HCT116 (cell line): ENCODE measurements around the gene MYOF. TPM values are rescaled to one million over a fixed set of nuclear protein-coding genes. Genes with fewer than 3 reads are reported as not detected.

Experiments
- ATAC-seq: fragments of 200-7000 bp; cut with Tn5 transposase; 2 replicates; pipeline ENCODE4 v1.9.1; 2020; ENCODE audit warnings: mild to moderate bottlenecking, moderate library complexity
- BruUV-seq: library from RNA; stranded (reverse); fragments of 400-500 nt; replicated peaks from 2 replicates; lab custom pipeline; 2021; lab: Mats Ljungman, UMichigan
- CTCF ChIA-PET: fragments of 300-600 bp; sonication (Branson Sonifier 250); formaldehyde crosslinking; loops from one replicate; lab custom pipeline; 2021; ENCODE audit warnings: antibody characterized with exemption; lab: Charles Lee
- POLR2A ChIA-PET: fragments of 300-600, 350-600 bp; sonication (Branson Sonifier 250); formaldehyde crosslinking; loops from one replicate; lab custom pipeline; 2021; ENCODE audit warnings: antibody characterized with exemption; lab: Charles Lee
- RAD21 ChIA-PET, 2 experiments: fragments of 300-600 bp; sonication (Branson Sonifier 250); formaldehyde crosslinking; loops; one replicate each; lab custom pipeline; 2023; ENCODE audit warnings: low total read pairs in 2 of 2; ENCODE audit not compliant: uncharacterized antibody in 2 of 2, unreplicated experiment in 2 of 2, low non-redundant PET in 1 of 2; lab: Charles Lee
- DNase-seq: peaks from one replicate; pipeline ENCODE4 v3.0.0-alpha.2; 2010; ENCODE audit warnings: low read depth, low spot score
- H2AFZ ChIP-seq: fragments of 200-600 bp; shearing (Covaris generic), sonication (generic); 2 replicates; pipeline ENCODE4 v1.6.1; 2017; ENCODE audit warnings: low read depth, mixed run types, mixed read lengths, antibody characterized with exemption, low read length; ENCODE audit not compliant: poor library complexity, severe bottlenecking
- H3K27ac ChIP-seq: 2 replicates; pipeline ENCODE4 v1.5.1; 2012; ENCODE audit warnings: low read depth, low read length
- H3K27me3 ChIP-seq: fragments of 200-600 bp; sonication (generic); 2 replicates; pipeline ENCODE4 v1.6.1; 2016; ENCODE audit warnings: mixed run types, low read length, mixed read lengths; ENCODE audit not compliant: insufficient read depth
- H3K36me3 ChIP-seq, 2 experiments: fragments of 200-500 bp in 1 of 2; fragments of 200-600 bp in 1 of 2; sonication (Bioruptor generic) in 1 of 2; sonication (generic) in 1 of 2; 2 replicates each; pipeline versions ENCODE4 v1.5.1 to v1.6.1; 2014 to 2016; ENCODE audit warnings: low read length in 2 of 2, inconsistent platforms in 1 of 2, mixed read lengths in 1 of 2, mixed run types in 1 of 2; ENCODE audit not compliant: insufficient read depth in 2 of 2, control insufficient read depth in 1 of 2
- H3K4me1 ChIP-seq, 2 experiments: fragments of 200-600 bp in 1 of 2; sonication (generic) in 1 of 2; 2 replicates each; pipeline versions ENCODE4 v1.5.1 to v1.6.1; 2012 to 2017; ENCODE audit warnings: low read length in 2 of 2, inconsistent platforms in 1 of 2, mild to moderate bottlenecking in 1 of 2, mixed read lengths in 1 of 2, mixed run types in 1 of 2, moderate library complexity in 1 of 2; ENCODE audit not compliant: insufficient read depth in 2 of 2, control insufficient read depth in 1 of 2
- H3K4me2 ChIP-seq: fragments of 200-600 bp; sonication (generic); 2 replicates; pipeline ENCODE4 v1.6.1; 2017; ENCODE audit warnings: mixed run types, low read length, mixed read lengths
- H3K4me3 ChIP-seq, 2 experiments: fragments of 200-600 bp in 1 of 2; sonication (generic) in 1 of 2; replicated peaks in 1 of 2; 2 replicates each; pipeline ENCODE4 v1.5.1; 2011 to 2016; ENCODE audit warnings: low read length in 2 of 2, control low read depth in 1 of 2, low read depth in 1 of 2, mild to moderate bottlenecking in 1 of 2, mixed read lengths in 1 of 2, mixed run types in 1 of 2
- H3K79me2 ChIP-seq: fragments of 200-600 bp; sonication (generic); 2 replicates; pipeline ENCODE4 v1.6.1; 2017; ENCODE audit warnings: mild to moderate bottlenecking, mixed run types, low read length, moderate library complexity, mixed read lengths; ENCODE audit not compliant: insufficient read depth
- H3K9ac ChIP-seq: fragments of 200-600 bp; sonication (generic); 2 replicates; pipeline ENCODE4 v1.6.1; 2016; ENCODE audit warnings: low read length, mixed read lengths
- H3K9me2 ChIP-seq: fragments of 200-600 bp; sonication (generic), shearing (Covaris generic); 2 replicates; pipeline ENCODE4 v1.6.1; 2017; ENCODE audit warnings: mixed run types, mild to moderate bottlenecking, moderate library complexity; ENCODE audit not compliant: insufficient read depth
- H3K9me3 ChIP-seq, 2 experiments: fragments of 200-500 bp in 1 of 2; fragments of 200-600 bp in 1 of 2; sonication (Bioruptor generic) in 1 of 2; sonication (generic) in 1 of 2; 2 replicates each; pipeline ENCODE4 v1.6.1; 2014 to 2017; ENCODE audit warnings: low read length in 2 of 2, mixed read lengths in 2 of 2, inconsistent platforms in 1 of 2, low read depth in 1 of 2, mild to moderate bottlenecking in 1 of 2, mixed run types in 1 of 2, moderate library complexity in 1 of 2; ENCODE audit not compliant: control insufficient read depth in 1 of 2, insufficient read depth in 1 of 2
- H4K20me1 ChIP-seq: fragments of 200-600 bp; sonication (generic), shearing (Covaris generic); 2 replicates; pipeline ENCODE4 v1.6.1; 2017; ENCODE audit warnings: mixed run types, mild to moderate bottlenecking, moderate library complexity; ENCODE audit not compliant: insufficient read depth
- ATF3 ChIP-seq: IDR thresholded peaks from 2 replicates; pipeline ENCODE4 v1.6.1; 2012
- CBX3 ChIP-seq: IDR thresholded peaks from 2 replicates; pipeline ENCODE4 v1.6.1; 2012; ENCODE audit warnings: low read depth
- CEBPB ChIP-seq: IDR thresholded peaks from 2 replicates; pipeline ENCODE4 v1.6.1; 2012; ENCODE audit warnings: low read depth
- EGR1 ChIP-seq: IDR thresholded peaks from 2 replicates; pipeline ENCODE4 v1.6.1; 2012; ENCODE audit warnings: low read depth
- ELF1 ChIP-seq: IDR thresholded peaks from 2 replicates; pipeline ENCODE4 v1.6.1; 2012; ENCODE audit warnings: low read depth, borderline replicate concordance
- EZH2 ChIP-seq: fragments of 200-600 bp; sonication (generic); IDR thresholded peaks from 2 replicates; pipeline ENCODE4 v1.6.1; 2017; ENCODE audit warnings: antibody characterized with exemption, mixed run types
- FOSL1 ChIP-seq: IDR thresholded peaks from 2 replicates; pipeline ENCODE4 v1.6.1; 2012; ENCODE audit warnings: low read depth
- JUND ChIP-seq: IDR thresholded peaks from 2 replicates; pipeline ENCODE4 v1.6.1; 2012
- POLR2A ChIP-seq: IDR thresholded peaks from 2 replicates; pipeline ENCODE4 v1.7.0; 2011; ENCODE audit warnings: borderline replicate concordance; ENCODE audit not compliant: insufficient read depth, insufficient read length; ENCODE audit errors: extremely low read depth
- POLR2AphosphoS5 ChIP-seq: IDR thresholded peaks from 2 replicates; pipeline ENCODE4 v1.6.1; 2011; ENCODE audit warnings: mild to moderate bottlenecking, low read depth, low read length, moderate library complexity
- RAD21 ChIP-seq: IDR thresholded peaks from 2 replicates; pipeline ENCODE4 v1.6.1; 2012; ENCODE audit warnings: low read depth, mild to moderate bottlenecking
- SIN3A ChIP-seq: IDR thresholded peaks from 2 replicates; pipeline ENCODE4 v1.6.1; 2012; ENCODE audit warnings: low read depth
- SP1 ChIP-seq: IDR thresholded peaks from 2 replicates; pipeline ENCODE4 v1.6.1; 2012; ENCODE audit warnings: low read depth
- SRF ChIP-seq: IDR thresholded peaks from 2 replicates; pipeline ENCODE4 v1.6.1; 2012; ENCODE audit warnings: low read depth
- TCF7L2 ChIP-seq: IDR thresholded peaks from 2 replicates; pipeline ENCODE4 v1.7.0; 2011; ENCODE audit warnings: borderline replicate concordance, inconsistent platforms; ENCODE audit not compliant: insufficient read depth, insufficient read length; ENCODE audit errors: extremely low read depth
- YY1 ChIP-seq: IDR thresholded peaks from 2 replicates; pipeline ENCODE4 v1.6.1; 2011; ENCODE audit warnings: low read length, low read depth, moderate library complexity, mild to moderate bottlenecking; ENCODE audit not compliant: insufficient replicate concordance; ENCODE audit errors: extremely low read depth
- ZFX ChIP-seq: fragments of 450-650 bp; IDR thresholded peaks from 2 replicates; pipeline ENCODE4 v1.6.1; 2017
- ZNF274 ChIP-seq: fragments of 200-500 bp; sonication (Bioruptor generic); IDR thresholded peaks from 2 replicates; pipeline ENCODE4 v1.6.1; 2014; ENCODE audit warnings: mild to moderate bottlenecking, low read depth, low read length, inconsistent platforms
- intact Hi-C: fragments of 100-400 bp; cut with micrococcal nuclease; formaldehyde crosslinking; loops from 2 replicates; pipeline ENCODE4 v1.10.0; 2022
- total RNA-seq: library from RNA; stranded (reverse); gene quantifications from one replicate; pipeline ENCODE4 v1.2.1, GENCODE V29; 2021; ENCODE audit not compliant: unreplicated experiment
- TF ChIP-seq, protein P1 (sequence below): IDR thresholded peaks from 2 replicates; pipeline ENCODE4 v1.6.1; 2012
- TF ChIP-seq, protein P2 (sequence below): IDR thresholded peaks from 2 replicates; pipeline ENCODE4 v1.6.1; 2012; ENCODE audit warnings: low read depth
- TF ChIP-seq, protein P3 (sequence below), 3 experiments: fragments of 200-600 bp in 1 of 3; sonication (generic) in 1 of 3; IDR thresholded peaks in 2 of 3; conservative IDR thresholded peaks in 1 of 3; 2 replicates each; pipeline ENCODE4 v1.5.1; 2012 to 2017; ENCODE audit warnings: low read depth in 2 of 3, low read length in 2 of 3, antibody characterized with exemption in 1 of 3, borderline replicate concordance in 1 of 3, control low read depth in 1 of 3, mild to moderate bottlenecking in 1 of 3, mixed read lengths in 1 of 3, mixed run types in 1 of 3, moderate library complexity in 1 of 3; ENCODE audit not compliant: insufficient read depth in 1 of 3

MYOF gene
- total RNA-seq, 1 experiment from 2014 or later, result 250 TPM

DNA sequence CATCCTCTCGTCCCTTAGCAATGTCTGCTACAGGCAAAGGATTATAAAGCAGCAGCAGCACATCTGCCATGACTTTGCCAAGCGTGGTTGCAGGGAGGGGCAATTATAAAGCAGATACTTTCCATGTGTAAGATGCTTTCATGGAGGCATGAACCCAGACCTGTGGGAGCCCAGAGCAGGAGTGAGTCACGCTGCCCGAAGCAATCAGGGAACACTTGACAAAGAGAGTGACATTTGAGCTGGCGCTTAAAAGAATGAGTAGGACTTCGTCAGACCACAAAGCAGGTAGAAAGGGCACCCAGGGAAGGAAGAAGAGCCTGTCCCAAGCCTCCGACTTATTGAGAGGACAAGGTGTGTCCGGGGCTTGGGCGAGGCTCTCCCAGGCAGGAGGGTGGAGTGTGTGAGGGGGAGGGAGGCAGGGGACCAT is 147.2 kb downstream of the MYOF start:
- Histone ChIP-seq H3K27me3 (no peaks in the 10 kb centered on the region), H3K4me3 (no peak overlapping the region), H4K20me1 (0 out of 2 replicates have a peak, but pooled peaks cover 3% of the 10 kb centered on the region), H3K9ac (peak overlapping the region; percentile 32), H3K9me2 (no peaks in the 10 kb centered on the region), H3K4me1 (peaks cover 21 to 44% of the 10 kb centered on the region in 2 experiments), H3K9me3 (no peaks in the 10 kb centered on the region), H3K4me2 (peak overlapping the region; percentile 58), H3K27ac (peak overlapping the region; percentile 64; the same call in 1 of the 2 replicates), H2AFZ (no peak overlapping the region), H3K79me2 (no peaks in the 10 kb centered on the region; the same call in 1 of the 2 replicates), H3K36me3 (peaks cover 47 to 64% of the 10 kb centered on the region in 2 experiments; a peak in 3 of 4 replicates)
- peak; percentile 83 for DNase-seq
- CTCF ChIA-PET, result no interaction called here
- intact Hi-C loops, result no loop called here
- ATAC-seq, result peak; percentile 91
- POLR2A ChIA-PET, result no interaction called here
- no TSS peak for BruUV-seq
- RAD21 ChIA-PET, result no interaction called here
- 0 out of 2 replicates have a peak, but pooled peaks have one; percentile 18 for TF ChIP-seq CEBPB
- peak; percentile 72 for TF ChIP-seq CBX3
- no peak for TF ChIP-seq POLR2AphosphoS5
- TF ChIP-seq EZH2, result no peak
- no peak for TF ChIP-seq YY1
- TF ChIP-seq SRF, result no peak
- TF ChIP-seq ZFX, result no peak
- TF ChIP-seq ATF3, result no peak
- TF ChIP-seq ZNF274, result no peak
- TF ChIP-seq, protein P1, sequence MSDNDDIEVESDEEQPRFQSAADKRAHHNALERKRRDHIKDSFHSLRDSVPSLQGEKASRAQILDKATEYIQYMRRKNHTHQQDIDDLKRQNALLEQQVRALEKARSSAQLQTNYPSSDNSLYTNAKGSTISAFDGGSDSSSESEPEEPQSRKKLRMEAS, result peak; percentile 78
- TF ChIP-seq ELF1, result no peak
- peak; percentile 88 for TF ChIP-seq JUND
- TF ChIP-seq, protein P2, sequence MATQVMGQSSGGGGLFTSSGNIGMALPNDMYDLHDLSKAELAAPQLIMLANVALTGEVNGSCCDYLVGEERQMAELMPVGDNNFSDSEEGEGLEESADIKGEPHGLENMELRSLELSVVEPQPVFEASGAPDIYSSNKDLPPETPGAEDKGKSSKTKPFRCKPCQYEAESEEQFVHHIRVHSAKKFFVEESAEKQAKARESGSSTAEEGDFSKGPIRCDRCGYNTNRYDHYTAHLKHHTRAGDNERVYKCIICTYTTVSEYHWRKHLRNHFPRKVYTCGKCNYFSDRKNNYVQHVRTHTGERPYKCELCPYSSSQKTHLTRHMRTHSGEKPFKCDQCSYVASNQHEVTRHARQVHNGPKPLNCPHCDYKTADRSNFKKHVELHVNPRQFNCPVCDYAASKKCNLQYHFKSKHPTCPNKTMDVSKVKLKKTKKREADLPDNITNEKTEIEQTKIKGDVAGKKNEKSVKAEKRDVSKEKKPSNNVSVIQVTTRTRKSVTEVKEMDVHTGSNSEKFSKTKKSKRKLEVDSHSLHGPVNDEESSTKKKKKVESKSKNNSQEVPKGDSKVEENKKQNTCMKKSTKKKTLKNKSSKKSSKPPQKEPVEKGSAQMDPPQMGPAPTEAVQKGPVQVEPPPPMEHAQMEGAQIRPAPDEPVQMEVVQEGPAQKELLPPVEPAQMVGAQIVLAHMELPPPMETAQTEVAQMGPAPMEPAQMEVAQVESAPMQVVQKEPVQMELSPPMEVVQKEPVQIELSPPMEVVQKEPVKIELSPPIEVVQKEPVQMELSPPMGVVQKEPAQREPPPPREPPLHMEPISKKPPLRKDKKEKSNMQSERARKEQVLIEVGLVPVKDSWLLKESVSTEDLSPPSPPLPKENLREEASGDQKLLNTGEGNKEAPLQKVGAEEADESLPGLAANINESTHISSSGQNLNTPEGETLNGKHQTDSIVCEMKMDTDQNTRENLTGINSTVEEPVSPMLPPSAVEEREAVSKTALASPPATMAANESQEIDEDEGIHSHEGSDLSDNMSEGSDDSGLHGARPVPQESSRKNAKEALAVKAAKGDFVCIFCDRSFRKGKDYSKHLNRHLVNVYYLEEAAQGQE, result no peak
- TF ChIP-seq FOSL1, result peak; percentile 74
- 0 out of 2 replicates have a peak, but pooled peaks have one; percentile 1 for TF ChIP-seq EGR1
- TF ChIP-seq, protein P3, sequence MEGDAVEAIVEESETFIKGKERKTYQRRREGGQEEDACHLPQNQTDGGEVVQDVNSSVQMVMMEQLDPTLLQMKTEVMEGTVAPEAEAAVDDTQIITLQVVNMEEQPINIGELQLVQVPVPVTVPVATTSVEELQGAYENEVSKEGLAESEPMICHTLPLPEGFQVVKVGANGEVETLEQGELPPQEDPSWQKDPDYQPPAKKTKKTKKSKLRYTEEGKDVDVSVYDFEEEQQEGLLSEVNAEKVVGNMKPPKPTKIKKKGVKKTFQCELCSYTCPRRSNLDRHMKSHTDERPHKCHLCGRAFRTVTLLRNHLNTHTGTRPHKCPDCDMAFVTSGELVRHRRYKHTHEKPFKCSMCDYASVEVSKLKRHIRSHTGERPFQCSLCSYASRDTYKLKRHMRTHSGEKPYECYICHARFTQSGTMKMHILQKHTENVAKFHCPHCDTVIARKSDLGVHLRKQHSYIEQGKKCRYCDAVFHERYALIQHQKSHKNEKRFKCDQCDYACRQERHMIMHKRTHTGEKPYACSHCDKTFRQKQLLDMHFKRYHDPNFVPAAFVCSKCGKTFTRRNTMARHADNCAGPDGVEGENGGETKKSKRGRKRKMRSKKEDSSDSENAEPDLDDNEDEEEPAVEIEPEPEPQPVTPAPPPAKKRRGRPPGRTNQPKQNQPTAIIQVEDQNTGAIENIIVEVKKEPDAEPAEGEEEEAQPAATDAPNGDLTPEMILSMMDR (IDR thresholded peaks at IDR 0.05 in 2 of 3, conservative IDR thresholded peaks at IDR 0.05 in 1 of 3; ENCODE audit: borderline replicate concordance in 1 of 3, insufficient read depth in 1 of 3, low read depth in 2 of 3, low read length in 2 of 3), result no peak
- TF ChIP-seq POLR2A, result no peak
- no peak for TF ChIP-seq TCF7L2
- peak; percentile 81 for TF ChIP-seq SP1
- TF ChIP-seq SIN3A, result peak; percentile 82; the same call in 1 of the 2 replicates
- peak; percentile 8; the same call in 1 of the 2 replicates for TF ChIP-seq RAD21
